ENCODE data around the gene TGM2. TPM values are rescaled to one million over a fixed set of nuclear protein-coding genes. Genes with fewer than 3 reads are reported as not detected.

Gene TGM2
- total RNA-seq, 4 donors from 2014 or later = 163 to 385 (median 188) TPM

DNA sequence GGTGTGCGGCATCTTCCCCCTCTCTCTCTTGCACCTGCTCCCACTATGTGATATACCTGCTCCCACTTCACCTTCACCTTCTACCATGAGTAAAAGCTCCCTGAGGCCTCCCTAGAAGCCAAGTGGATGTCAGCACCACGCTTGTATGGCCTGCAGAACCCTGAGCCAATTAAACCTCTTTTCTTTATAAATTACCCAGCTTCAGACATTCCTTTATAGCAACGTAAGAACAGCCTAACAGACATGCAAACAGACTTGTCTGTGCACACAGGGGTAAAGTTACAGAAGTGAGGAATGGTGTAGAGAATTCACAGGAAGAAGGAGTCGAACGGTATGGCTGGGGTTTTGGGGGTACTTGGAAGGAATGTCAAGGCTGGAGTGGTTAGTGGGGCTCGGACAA is 14.8 kb upstream of the TGM2 start:
- TF ChIP-seq POLR2AphosphoS5 (IDR thresholded peaks at IDR 0.05) = no peak
- TF ChIP-seq CTCF (IDR thresholded peaks at IDR 0.05) = no peak
- no peak for TF ChIP-seq EP300 (IDR thresholded peaks at IDR 0.05)
- TF ChIP-seq POLR2A (IDR thresholded peaks at IDR 0.05) = no peak
- Histone ChIP-seq H3K27ac (no peak overlapping the region), H3K4me1 (no peaks in the 10 kb centered on the region), H3K9me3 (peaks cover 0 to 12% (median 0%) of the 10 kb centered on the region in 3 donors), H3K4me3 (no peak overlapping the region), H3K36me3 (no peaks in the 10 kb centered on the region), H3K27me3 (peaks cover 2% of the 10 kb centered on the region)
- 39 to 66% methylated on average over 3 to 5 of the region's 6 CpGs for WGBS, 2 donors (ENCODE audit: low coverage in 1 of 2)
- ATAC-seq = no peak

GRCh38 chr20:38178581-38178980 is 13.5 kb upstream of the TGM2 start:
- Histone ChIP-seq H3K36me3 (no peaks in the 10 kb centered on the region), H3K27me3 (peaks cover 2% of the 10 kb centered on the region), H3K27ac (no peak overlapping the region), H3K4me1 (peaks cover 0 to 1% (median 0%) of the 10 kb centered on the region in 3 donors), H3K4me3 (no peak overlapping the region), H3K9me3 (peaks cover 0 to 12% (median 0%) of the 10 kb centered on the region in 3 donors)
- WGBS, 2 donors (ENCODE audit: low coverage in 1 of 2) = 89 to 94% methylated on average over 3 to 4 of the region's 4 CpGs
- no peak for ATAC-seq
- TF ChIP-seq POLR2A (IDR thresholded peaks at IDR 0.05) (no peak), POLR2AphosphoS5 (IDR thresholded peaks at IDR 0.05) (no peak), CTCF (IDR thresholded peaks at IDR 0.05) (no peak), EP300 (IDR thresholded peaks at IDR 0.05) (no peak)

GRCh38 chr20:38178065-38178491 is 13.0 kb upstream of the TGM2 start:
- TF ChIP-seq EP300 (IDR thresholded peaks at IDR 0.05) (no peak), POLR2A (IDR thresholded peaks at IDR 0.05) (no peak), POLR2AphosphoS5 (IDR thresholded peaks at IDR 0.05) (no peak), CTCF (IDR thresholded peaks at IDR 0.05) (no peak)
- ATAC-seq = peak; percentile 60

GRCh38 chr20:38177201-38177600 is 12.1 kb upstream of the TGM2 start:
- no peak for TF ChIP-seq POLR2AphosphoS5 (IDR thresholded peaks at IDR 0.05)
- no peak for TF ChIP-seq CTCF (IDR thresholded peaks at IDR 0.05)
- TF ChIP-seq EP300 (IDR thresholded peaks at IDR 0.05) = no peak
- TF ChIP-seq POLR2A (IDR thresholded peaks at IDR 0.05) = no peak
- no peak overlapping the region for H3K27ac ChIP-seq
- peaks cover 0 to 8% (median 0%) of the 10 kb centered on the region in 3 donors for H3K4me1 ChIP-seq
- no peak overlapping the region for H3K4me3 ChIP-seq
- WGBS, 2 donors (ENCODE audit: low coverage in 1 of 2) = 82 to 84% methylated on average over 5 to 9 of the region's 9 CpGs
- no peak for ATAC-seq
- H3K36me3 ChIP-seq = no peaks in the 10 kb centered on the region
- H3K27me3 ChIP-seq = peaks cover 2% of the 10 kb centered on the region
- peaks cover 0 to 10% (median 0%) of the 10 kb centered on the region in 3 donors for H3K9me3 ChIP-seq

More at GRCh38 chr20:38178065-38178491, 13.0 kb upstream of the TGM2 start:
- no peak overlapping the region for H3K27ac ChIP-seq
- no peaks in the 10 kb centered on the region for H3K36me3 ChIP-seq
- H3K4me3 ChIP-seq = no peak overlapping the region
- H3K27me3 ChIP-seq = peaks cover 2% of the 10 kb centered on the region
- H3K9me3 ChIP-seq = peaks cover 0 to 12% (median 0%) of the 10 kb centered on the region in 3 donors
- H3K4me1 ChIP-seq = peaks cover 0 to 6% (median 0%) of the 10 kb centered on the region in 3 donors
- WGBS, 2 donors (ENCODE audit: low coverage in 1 of 2) = 75 to 83% methylated on average over 5 to 7 of the region's 8 CpGs
